Skin epidermis (tissue), 12 donors: ENCODE measurements around the gene CYFIP2.

Experiments
- H3K27ac ChIP-seq, 21 experiments: fragments of 200-600 bp; sonication (generic) in 11 of 21; one replicate each; pipeline ENCODE4 v1.5.0; 2020; ENCODE audit warnings: mild to moderate bottlenecking in 3 of 21, inconsistent platforms in 2 of 21, moderate library complexity in 2 of 21
- H3K4me3 ChIP-seq, 7 experiments: fragments of 200-600 bp; sonication (generic) in 2 of 7; one replicate each; pipeline ENCODE4 v1.5.0; 2020; ENCODE audit warnings: inconsistent platforms in 2 of 7, mild to moderate bottlenecking in 2 of 7, moderate library complexity in 1 of 7

Gene CYFIP2

DNA sequence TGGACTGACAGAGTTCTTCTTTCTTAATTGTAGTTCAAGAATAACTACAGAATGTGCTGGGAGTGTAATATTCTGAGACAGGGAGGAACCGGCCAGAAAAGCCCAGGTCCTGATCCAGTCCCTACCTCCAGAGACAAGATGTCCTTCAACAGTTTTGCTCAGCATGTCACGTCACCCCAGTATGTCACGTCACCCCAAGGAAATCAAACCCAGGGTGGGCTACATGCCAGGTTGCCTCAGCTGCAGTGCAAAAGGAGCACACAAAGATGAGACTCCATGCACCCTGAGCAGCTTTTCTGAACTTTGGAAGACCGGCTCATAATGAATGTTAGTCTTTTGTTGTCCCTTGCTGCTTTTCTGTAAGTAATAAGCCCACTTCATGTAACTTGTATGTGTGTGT, 168.2 kb downstream of the CYFIP2 start:
- H3K27ac ChIP-seq = no peak overlapping the region
- H3K4me3 ChIP-seq = no peak overlapping the region

DNA sequence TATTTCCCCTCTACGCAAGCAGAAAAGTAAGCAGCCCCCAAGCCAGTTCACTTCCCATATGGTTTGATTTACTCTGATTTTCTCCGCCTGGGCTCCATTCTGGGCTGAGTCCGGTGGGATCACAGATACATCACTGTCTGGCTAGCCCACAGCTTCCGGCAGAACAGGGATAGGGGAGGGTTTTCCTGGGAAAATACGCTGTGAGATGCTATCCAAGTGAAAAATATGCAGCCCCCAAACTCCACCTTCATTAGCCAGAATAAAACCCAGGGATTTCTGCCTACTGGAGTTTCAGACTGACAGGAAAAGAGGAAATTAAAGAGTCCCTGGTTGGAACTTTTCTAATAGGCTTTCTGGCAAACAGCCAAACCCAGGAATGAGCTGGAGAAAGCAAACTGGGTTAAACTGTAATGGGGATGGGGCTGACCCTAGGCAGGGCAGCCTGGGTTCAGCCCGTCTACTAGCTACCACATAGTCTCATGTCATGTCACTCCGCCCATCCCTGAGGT, 177.2 kb downstream of the CYFIP2 start:
- Histone ChIP-seq H3K4me3 (no peak overlapping the region), H3K27ac (peak overlapping the region in 1 of 21 experiments; percentile 0)

GRCh38 chr5:157444224-157444623, 178.3 kb downstream of the CYFIP2 start:
- no peak overlapping the region for H3K4me3 ChIP-seq
- H3K27ac ChIP-seq = no peak overlapping the region
